Central memory CD8-positive, alpha-beta T cell (primary cell): ENCODE results near the gene TRPC4AP.

Experiments
- ATAC-seq: fragments of 150-1000 bp; cut with Tn5 transposase; replicated peaks from 2 replicates; pipeline ENCODE4 v1.10.0; 2022; ENCODE audit warnings: mild to moderate bottlenecking, moderate FRiP score, moderate number of reproducible peaks; ENCODE audit not compliant: poor library complexity, severe bottlenecking; ENCODE audit errors: extremely low read depth
- DNase-seq, 2 donors: peaks; one replicate each; pipeline ENCODE4 v3.0.0; 2021; ENCODE audit warnings: low spot score in 2 of 2
- H3K27ac Mint-ChIP-seq: one replicate; pipeline ENCODE4 v1.8.0; 2022; ENCODE audit warnings: low read depth, mild to moderate bottlenecking, moderate library complexity, mixed read lengths
- H3K27me3 Mint-ChIP-seq: one replicate; pipeline ENCODE4 v1.8.0; 2022; ENCODE audit warnings: mixed read lengths
- H3K36me3 Mint-ChIP-seq: one replicate; pipeline ENCODE4 v1.8.0; 2022; ENCODE audit warnings: mild to moderate bottlenecking, moderate library complexity, mixed read lengths; ENCODE audit not compliant: insufficient read depth
- H3K4me1 Mint-ChIP-seq: one replicate; pipeline ENCODE4 v1.8.0; 2022; ENCODE audit warnings: mixed read lengths
- H3K4me3 Mint-ChIP-seq: one replicate; pipeline ENCODE4 v1.8.0; 2022; ENCODE audit warnings: mild to moderate bottlenecking, moderate library complexity, mixed read lengths
- H3K9me3 Mint-ChIP-seq: one replicate; pipeline ENCODE4 v1.8.0; 2022; ENCODE audit warnings: mixed read lengths

The TRPC4AP gene

GRCh38 chr20:35039846-35040489 lies 52.6 kb downstream of the TRPC4AP start:
- DNase-seq (no peak), ATAC-seq (no peak)
- peaks cover 32% of the 10 kb centered on the region for H3K36me3 Mint-ChIP-seq
- H3K4me3 Mint-ChIP-seq, result no peak overlapping the region
- H3K27me3 Mint-ChIP-seq, result no peaks in the 10 kb centered on the region
- H3K9me3 Mint-ChIP-seq, result no peaks in the 10 kb centered on the region
- H3K4me1 Mint-ChIP-seq, result peaks cover 12% of the 10 kb centered on the region
- H3K27ac Mint-ChIP-seq, result no peak overlapping the region

DNA sequence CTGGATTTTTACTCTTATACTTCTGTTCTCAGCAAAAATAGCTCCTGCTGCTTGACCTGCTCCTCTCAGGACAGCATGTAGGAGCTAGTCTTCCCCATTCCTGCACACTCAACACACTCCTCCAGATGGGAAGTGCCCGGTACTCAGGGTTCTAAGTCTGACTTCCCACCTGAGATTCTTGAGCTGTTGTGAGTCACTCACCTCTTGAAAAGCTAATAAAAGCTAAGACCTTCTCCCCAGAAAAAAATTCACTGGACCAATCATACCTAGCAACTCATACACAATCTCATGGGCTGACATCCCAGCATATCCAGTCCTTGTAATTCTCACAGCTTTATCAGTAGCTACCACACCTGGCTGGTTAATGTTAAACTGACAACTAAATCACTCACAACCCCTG lies 53.5 kb downstream of the TRPC4AP start:
- Mint-ChIP-seq H3K9me3 (no peaks in the 10 kb centered on the region), H3K27ac (no peak overlapping the region), H3K36me3 (peaks cover 32% of the 10 kb centered on the region), H3K4me3 (no peak overlapping the region), H3K4me1 (peaks cover 12% of the 10 kb centered on the region), H3K27me3 (no peaks in the 10 kb centered on the region)
- DNase-seq (no peak), ATAC-seq (no peak)

DNA sequence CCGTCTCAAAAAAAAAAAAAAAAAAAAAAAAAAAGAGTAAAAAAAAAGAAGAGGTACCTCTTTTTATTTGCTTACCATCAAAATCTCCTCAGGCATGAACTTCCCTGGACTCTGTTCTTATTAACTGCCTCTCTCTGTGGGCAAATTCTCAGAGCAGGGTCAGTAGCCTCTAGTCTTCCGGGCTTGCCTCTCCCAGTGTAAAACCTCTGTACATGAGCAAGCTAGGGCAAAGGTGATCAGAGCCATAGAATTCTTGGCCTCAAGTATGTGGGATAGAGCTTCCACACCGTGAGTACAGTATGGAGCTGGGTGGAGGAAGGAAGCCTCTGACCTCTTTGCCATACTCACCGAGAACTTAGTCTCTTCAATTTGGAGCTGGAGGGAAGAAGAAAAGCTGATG lies 58.5 kb downstream of the TRPC4AP start:
- ATAC-seq (no peak), DNase-seq (no peak)
- H3K4me3 Mint-ChIP-seq, result no peak overlapping the region
- no peak overlapping the region for H3K27ac Mint-ChIP-seq
- H3K4me1 Mint-ChIP-seq, result peaks cover 8% of the 10 kb centered on the region
- H3K36me3 Mint-ChIP-seq, result peaks cover 44% of the 10 kb centered on the region
- no peaks in the 10 kb centered on the region for H3K9me3 Mint-ChIP-seq
- no peaks in the 10 kb centered on the region for H3K27me3 Mint-ChIP-seq

DNA sequence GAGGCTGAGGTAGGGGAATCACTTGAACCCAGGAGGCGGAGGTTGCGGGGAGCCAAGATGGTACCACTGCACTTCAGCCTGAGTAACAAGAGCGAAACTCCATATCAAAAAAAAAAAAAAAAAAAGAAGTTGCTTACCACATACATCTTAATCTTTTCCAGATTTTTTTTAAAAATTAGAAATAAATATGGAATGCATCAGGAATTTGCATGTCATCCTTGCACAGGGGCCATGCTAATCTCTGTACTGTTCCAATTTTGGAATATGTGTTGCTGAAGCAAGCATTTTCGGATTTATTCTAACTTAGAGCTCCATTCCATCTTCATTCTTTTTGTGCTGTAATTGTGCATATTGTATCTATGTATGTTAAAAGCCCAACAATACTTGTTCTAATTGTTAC lies 62.5 kb downstream of the TRPC4AP start:
- H3K27ac Mint-ChIP-seq, result no peak overlapping the region
- no peak overlapping the region for H3K4me3 Mint-ChIP-seq
- no peaks in the 10 kb centered on the region for H3K4me1 Mint-ChIP-seq
- ATAC-seq (no peak), DNase-seq (no peak)
- peaks cover 46% of the 10 kb centered on the region for H3K36me3 Mint-ChIP-seq
- no peaks in the 10 kb centered on the region for H3K27me3 Mint-ChIP-seq
- no peaks in the 10 kb centered on the region for H3K9me3 Mint-ChIP-seq

- H3K4me1 Mint-ChIP-seq, result no peaks in the 10 kb centered on the region
- H3K36me3 Mint-ChIP-seq, result peaks cover 39% of the 10 kb centered on the region
- ATAC-seq (no peak), DNase-seq (no peak)
- no peak overlapping the region for H3K4me3 Mint-ChIP-seq
- no peaks in the 10 kb centered on the region for H3K9me3 Mint-ChIP-seq
- H3K27ac Mint-ChIP-seq, result no peak overlapping the region
- no peaks in the 10 kb centered on the region for H3K27me3 Mint-ChIP-seq
Measured at GRCh38 chr20:35027301-35027700, 65.3 kb downstream of the TRPC4AP start.

- Mint-ChIP-seq H3K36me3 (peaks cover 36% of the 10 kb centered on the region), H3K4me3 (no peak overlapping the region), H3K9me3 (no peaks in the 10 kb centered on the region), H3K27ac (no peak overlapping the region), H3K27me3 (no peaks in the 10 kb centered on the region), H3K4me1 (no peaks in the 10 kb centered on the region)
- ATAC-seq, result no peak
- DNase-seq, result no peak
Measured at GRCh38 chr20:35025116-35025515, 67.5 kb downstream of the TRPC4AP start.

DNA sequence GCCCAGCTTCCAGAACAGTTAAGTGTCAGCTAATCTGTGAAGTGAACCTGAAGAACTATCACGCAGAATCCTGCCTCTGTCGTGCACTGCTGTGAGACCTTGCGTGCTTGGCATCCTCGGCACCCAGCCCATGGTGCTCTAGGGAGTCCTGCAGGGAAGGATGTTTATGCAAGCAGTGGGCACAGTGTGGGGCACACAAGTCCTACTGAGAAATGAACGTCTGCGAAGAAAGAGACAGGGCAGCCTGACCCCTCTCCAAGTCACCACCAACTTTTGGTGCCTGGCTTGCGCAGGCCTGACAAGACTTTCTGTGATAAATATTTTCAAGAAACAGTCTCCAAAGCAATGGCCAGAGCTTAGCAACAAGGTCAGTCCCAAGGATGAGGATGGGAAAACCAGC lies 69.0 kb downstream of the TRPC4AP start:
- Mint-ChIP-seq H3K4me1 (no peaks in the 10 kb centered on the region), H3K27me3 (no peaks in the 10 kb centered on the region), H3K4me3 (no peak overlapping the region), H3K9me3 (no peaks in the 10 kb centered on the region), H3K27ac (no peak overlapping the region), H3K36me3 (peaks cover 36% of the 10 kb centered on the region)
- ATAC-seq, result no peak
- DNase-seq, result no peak

DNA sequence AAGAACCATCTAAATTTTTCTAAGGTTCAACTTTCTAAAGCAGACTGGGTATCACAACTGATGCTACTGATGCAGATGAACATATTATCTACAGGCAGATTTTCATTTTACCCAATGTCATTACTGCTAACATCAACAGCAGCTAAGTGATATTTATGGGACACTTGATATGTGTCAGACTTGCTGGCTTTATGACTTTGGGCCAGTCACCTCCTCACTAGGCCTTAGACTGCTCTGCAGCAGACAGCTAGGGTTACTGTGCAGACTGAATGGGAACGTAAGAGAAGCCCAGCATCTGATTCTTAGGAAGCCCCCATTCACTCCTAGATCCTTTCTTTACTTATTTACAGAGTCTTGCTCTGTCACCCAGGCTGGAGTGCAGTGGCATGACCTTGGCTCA lies 70.8 kb downstream of the TRPC4AP start:
- H3K4me1 Mint-ChIP-seq, result no peaks in the 10 kb centered on the region
- H3K4me3 Mint-ChIP-seq, result no peak overlapping the region
- H3K36me3 Mint-ChIP-seq, result peaks cover 36% of the 10 kb centered on the region
- H3K27ac Mint-ChIP-seq, result no peak overlapping the region
- DNase-seq, result no peak
- ATAC-seq, result no peak
- H3K9me3 Mint-ChIP-seq, result no peaks in the 10 kb centered on the region
- H3K27me3 Mint-ChIP-seq, result no peaks in the 10 kb centered on the region

- H3K4me3 Mint-ChIP-seq, result no peak overlapping the region
- DNase-seq, result no peak
Measured at GRCh38 chr20:35021063-35021462, 71.5 kb downstream of the TRPC4AP start.

GRCh38 chr20:35020108-35020928 lies 72.3 kb downstream of the TRPC4AP start:
- Mint-ChIP-seq H3K27me3 (no peaks in the 10 kb centered on the region), H3K9me3 (no peaks in the 10 kb centered on the region), H3K4me3 (no peak overlapping the region), H3K27ac (peak overlapping the region; percentile 14), H3K36me3 (peaks cover 41% of the 10 kb centered on the region), H3K4me1 (no peaks in the 10 kb centered on the region)
- ATAC-seq, result no peak
- no peak for DNase-seq

More at GRCh38 chr20:35021063-35021462, 71.5 kb downstream of the TRPC4AP start:
- no peak for ATAC-seq
- no peaks in the 10 kb centered on the region for H3K9me3 Mint-ChIP-seq
- H3K36me3 Mint-ChIP-seq, result peaks cover 38% of the 10 kb centered on the region
- no peaks in the 10 kb centered on the region for H3K4me1 Mint-ChIP-seq
- H3K27me3 Mint-ChIP-seq, result no peaks in the 10 kb centered on the region
- H3K27ac Mint-ChIP-seq, result no peak overlapping the region

DNA sequence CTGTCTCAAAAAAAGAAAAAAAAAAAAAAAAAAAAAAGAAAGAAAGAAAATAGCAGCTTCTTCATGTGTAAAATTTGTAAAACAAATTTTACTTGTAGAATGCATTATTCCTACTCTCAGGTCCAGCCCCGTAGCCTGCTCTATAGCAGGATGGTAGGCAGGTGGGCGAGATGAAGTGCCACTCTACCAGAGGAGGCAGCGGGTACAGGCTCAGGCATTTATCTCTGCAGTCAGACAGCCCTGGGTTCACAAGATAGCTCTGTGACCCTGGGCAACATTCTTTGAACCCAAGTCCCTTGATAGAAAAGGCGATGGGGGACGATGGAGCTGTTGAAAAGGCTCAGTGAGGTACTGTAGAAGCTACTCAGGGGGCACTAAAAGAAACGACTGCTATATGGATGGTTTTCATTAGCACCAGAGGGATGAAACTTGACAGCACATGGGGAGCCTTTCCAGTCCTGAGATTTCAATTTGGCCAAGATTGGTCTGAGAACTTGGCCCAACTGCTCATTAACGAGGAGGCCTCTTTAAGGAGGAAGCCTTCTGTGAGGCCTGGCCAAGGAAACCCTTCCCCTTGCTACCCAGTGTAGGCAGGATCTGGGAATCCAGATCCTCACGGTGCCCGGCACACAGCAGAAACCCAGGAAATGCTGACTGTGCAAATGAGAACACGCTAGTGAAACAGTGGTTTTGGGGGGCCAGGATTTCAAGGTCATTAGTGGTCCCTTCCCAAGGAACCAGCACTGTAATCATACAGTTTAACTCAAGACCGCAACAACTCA lies 73.8 kb downstream of the TRPC4AP start:
- ATAC-seq (no peak), DNase-seq (no peak)
- Mint-ChIP-seq H3K36me3 (peaks cover 48% of the 10 kb centered on the region), H3K27ac (peak overlapping the region; percentile 22), H3K4me1 (no peaks in the 10 kb centered on the region), H3K9me3 (no peaks in the 10 kb centered on the region), H3K27me3 (no peaks in the 10 kb centered on the region), H3K4me3 (no peak overlapping the region)

GRCh38 chr20:35017099-35017835 lies 75.3 kb downstream of the TRPC4AP start:
- H3K27me3 Mint-ChIP-seq, result no peaks in the 10 kb centered on the region
- peaks cover 51% of the 10 kb centered on the region for H3K36me3 Mint-ChIP-seq
- no peak for DNase-seq
- no peaks in the 10 kb centered on the region for H3K9me3 Mint-ChIP-seq
- H3K4me3 Mint-ChIP-seq, result no peak overlapping the region
- H3K27ac Mint-ChIP-seq, result peak overlapping the region; percentile 44
- H3K4me1 Mint-ChIP-seq, result no peaks in the 10 kb centered on the region
- no peak for ATAC-seq
